ENCODE measurements around the gene STARD5. TPM values are rescaled to one million over a fixed set of nuclear protein-coding genes. Genes with fewer than 3 reads are reported as not detected.

STARD5 gene
- total RNA-seq, 1 donor from 2014 or later = 8.5 TPM

DNA sequence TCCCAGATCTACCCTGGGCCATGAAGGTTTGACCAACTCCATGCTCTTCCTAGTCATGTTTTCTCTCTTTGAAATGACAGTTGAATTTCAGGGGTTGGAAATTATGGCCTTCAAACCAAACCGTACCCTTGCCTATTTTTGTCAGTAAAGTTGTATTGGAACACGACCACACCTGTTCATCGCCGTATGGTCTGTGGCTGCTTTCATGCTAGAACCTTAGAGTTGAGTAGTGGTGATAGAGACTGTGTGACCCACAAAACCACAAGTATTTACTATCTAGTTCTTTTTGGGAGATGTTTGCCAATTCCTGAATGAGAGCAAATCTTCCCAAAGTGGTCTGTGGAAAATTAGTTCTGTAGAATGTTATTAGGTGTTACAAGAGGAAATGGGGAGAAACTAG is 24.0 kb upstream of the STARD5 start:
- Histone ChIP-seq H2AFZ (replicated peaks) (no peak overlapping the region), H3K4me3 (no peak overlapping the region), H3K36me3 (no peaks in the 10 kb centered on the region), H3K79me2 (ENCODE audit: low read depth) (no peaks in the 10 kb centered on the region), H4K20me1 (ENCODE audit: low read depth) (no peaks in the 10 kb centered on the region), H3K27me3 (no peaks in the 10 kb centered on the region), H3K27ac (no peak overlapping the region), H3F3A (ENCODE audit: low read depth) (no peaks in the 10 kb centered on the region), H3K9ac (no peak overlapping the region), H3K4me2 (no peak overlapping the region), H3K4me1 (no peaks in the 10 kb centered on the region), H3K9me3 (ENCODE audit: low read depth) (no peaks in the 10 kb centered on the region)
- DNase-seq (ENCODE audit: low spot score) = no peak
- TF ChIP-seq EZH2 (IDR thresholded peaks at IDR 0.05) = no peak
- no peak for TF ChIP-seq EZH2phosphoT487 (IDR thresholded peaks at IDR 0.05)
- TF ChIP-seq, protein P1, sequence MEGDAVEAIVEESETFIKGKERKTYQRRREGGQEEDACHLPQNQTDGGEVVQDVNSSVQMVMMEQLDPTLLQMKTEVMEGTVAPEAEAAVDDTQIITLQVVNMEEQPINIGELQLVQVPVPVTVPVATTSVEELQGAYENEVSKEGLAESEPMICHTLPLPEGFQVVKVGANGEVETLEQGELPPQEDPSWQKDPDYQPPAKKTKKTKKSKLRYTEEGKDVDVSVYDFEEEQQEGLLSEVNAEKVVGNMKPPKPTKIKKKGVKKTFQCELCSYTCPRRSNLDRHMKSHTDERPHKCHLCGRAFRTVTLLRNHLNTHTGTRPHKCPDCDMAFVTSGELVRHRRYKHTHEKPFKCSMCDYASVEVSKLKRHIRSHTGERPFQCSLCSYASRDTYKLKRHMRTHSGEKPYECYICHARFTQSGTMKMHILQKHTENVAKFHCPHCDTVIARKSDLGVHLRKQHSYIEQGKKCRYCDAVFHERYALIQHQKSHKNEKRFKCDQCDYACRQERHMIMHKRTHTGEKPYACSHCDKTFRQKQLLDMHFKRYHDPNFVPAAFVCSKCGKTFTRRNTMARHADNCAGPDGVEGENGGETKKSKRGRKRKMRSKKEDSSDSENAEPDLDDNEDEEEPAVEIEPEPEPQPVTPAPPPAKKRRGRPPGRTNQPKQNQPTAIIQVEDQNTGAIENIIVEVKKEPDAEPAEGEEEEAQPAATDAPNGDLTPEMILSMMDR (IDR thresholded peaks at IDR 0.05) = no peak
- Mint-ChIP-seq H3K36me3 (no peaks in the 10 kb centered on the region), H3K9me3 (no peaks in the 10 kb centered on the region), H3K27me3 (ENCODE audit: insufficient read depth, low read depth) (peaks cover 4% of the 10 kb centered on the region), H3K4me3 (no peak overlapping the region), H3K27ac (no peak overlapping the region), H3K4me1 (no peaks in the 10 kb centered on the region)

GRCh38 chr15:81346611-81347010 is 22.7 kb upstream of the STARD5 start:
- no peak overlapping the region for H2AFZ ChIP-seq (replicated peaks)
- H3K4me1 Mint-ChIP-seq = no peaks in the 10 kb centered on the region
- no peaks in the 10 kb centered on the region for H3K27me3 ChIP-seq
- no peak overlapping the region for H3K27ac ChIP-seq
- no peak overlapping the region for H3K4me2 ChIP-seq
- no peaks in the 10 kb centered on the region for H3K79me2 ChIP-seq (ENCODE audit: low read depth)
- H3K9me3 ChIP-seq (ENCODE audit: low read depth) = no peaks in the 10 kb centered on the region
- no peak overlapping the region for H3K27ac Mint-ChIP-seq
- H3K4me3 ChIP-seq = no peak overlapping the region
- H3F3A ChIP-seq (ENCODE audit: low read depth) = no peaks in the 10 kb centered on the region
- H3K9me3 Mint-ChIP-seq = no peaks in the 10 kb centered on the region
- TF ChIP-seq EZH2phosphoT487 (IDR thresholded peaks at IDR 0.05) = no peak
- TF ChIP-seq, protein P1 (IDR thresholded peaks at IDR 0.05) = no peak
- no peaks in the 10 kb centered on the region for H3K36me3 Mint-ChIP-seq
- H3K4me3 Mint-ChIP-seq = no peak overlapping the region
- no peak overlapping the region for H3K9ac ChIP-seq
- H3K4me1 ChIP-seq = no peaks in the 10 kb centered on the region
- no peaks in the 10 kb centered on the region for H3K36me3 ChIP-seq
- peaks cover 3% of the 10 kb centered on the region for H3K27me3 Mint-ChIP-seq (ENCODE audit: insufficient read depth, low read depth)
- no peak for DNase-seq (ENCODE audit: low spot score)
- H4K20me1 ChIP-seq (ENCODE audit: low read depth) = no peaks in the 10 kb centered on the region

GRCh38 chr15:81343371-81343770 is 19.4 kb upstream of the STARD5 start:
- Histone ChIP-seq H4K20me1 (ENCODE audit: low read depth) (no peaks in the 10 kb centered on the region), H3K4me2 (no peak overlapping the region), H2AFZ (replicated peaks) (no peak overlapping the region), H3K4me3 (no peak overlapping the region), H3K27ac (no peak overlapping the region), H3F3A (ENCODE audit: low read depth) (no peaks in the 10 kb centered on the region), H3K27me3 (no peaks in the 10 kb centered on the region), H3K4me1 (no peaks in the 10 kb centered on the region), H3K9me3 (ENCODE audit: low read depth) (no peaks in the 10 kb centered on the region), H3K9ac (no peak overlapping the region), H3K36me3 (no peaks in the 10 kb centered on the region), H3K79me2 (ENCODE audit: low read depth) (no peaks in the 10 kb centered on the region)
- Mint-ChIP-seq H3K36me3 (no peaks in the 10 kb centered on the region), H3K27ac (no peak overlapping the region), H3K27me3 (ENCODE audit: insufficient read depth, low read depth) (no peaks in the 10 kb centered on the region), H3K4me1 (no peaks in the 10 kb centered on the region), H3K9me3 (no peaks in the 10 kb centered on the region), H3K4me3 (no peak overlapping the region)
- TF ChIP-seq EZH2phosphoT487 (IDR thresholded peaks at IDR 0.05) = no peak
- no peak for DNase-seq (ENCODE audit: low spot score)

- H3K4me1 ChIP-seq = no peaks in the 10 kb centered on the region
- no peaks in the 10 kb centered on the region for H3K36me3 ChIP-seq
- H3K4me1 Mint-ChIP-seq = no peaks in the 10 kb centered on the region
- H2AFZ ChIP-seq (replicated peaks) = no peak overlapping the region
- no peaks in the 10 kb centered on the region for H3K9me3 ChIP-seq (ENCODE audit: low read depth)
- DNase-seq (ENCODE audit: low spot score) = no peak
- H3K27ac Mint-ChIP-seq = no peak overlapping the region
- H3K9me3 Mint-ChIP-seq = no peaks in the 10 kb centered on the region
- H3K27me3 Mint-ChIP-seq (ENCODE audit: insufficient read depth, low read depth) = no peaks in the 10 kb centered on the region
- H3K36me3 Mint-ChIP-seq = no peaks in the 10 kb centered on the region
- H3F3A ChIP-seq (ENCODE audit: low read depth) = no peaks in the 10 kb centered on the region
- H4K20me1 ChIP-seq (ENCODE audit: low read depth) = no peaks in the 10 kb centered on the region
- H3K27ac ChIP-seq = no peak overlapping the region
- H3K4me3 ChIP-seq = no peak overlapping the region
- no peak overlapping the region for H3K4me3 Mint-ChIP-seq
- H3K4me2 ChIP-seq = no peak overlapping the region
- TF ChIP-seq, protein P1 (IDR thresholded peaks at IDR 0.05) = no peak
- TF ChIP-seq EZH2 (IDR thresholded peaks at IDR 0.05) = no peak
- H3K27me3 ChIP-seq = no peaks in the 10 kb centered on the region
- no peak overlapping the region for H3K9ac ChIP-seq
- H3K79me2 ChIP-seq (ENCODE audit: low read depth) = no peaks in the 10 kb centered on the region
These were observed 17.4 kb upstream of the STARD5 start for GRCh38 chr15:81341351-81341750.
